ENCODE measurements around the gene OGA.

- TF ChIP-seq, protein P1, sequence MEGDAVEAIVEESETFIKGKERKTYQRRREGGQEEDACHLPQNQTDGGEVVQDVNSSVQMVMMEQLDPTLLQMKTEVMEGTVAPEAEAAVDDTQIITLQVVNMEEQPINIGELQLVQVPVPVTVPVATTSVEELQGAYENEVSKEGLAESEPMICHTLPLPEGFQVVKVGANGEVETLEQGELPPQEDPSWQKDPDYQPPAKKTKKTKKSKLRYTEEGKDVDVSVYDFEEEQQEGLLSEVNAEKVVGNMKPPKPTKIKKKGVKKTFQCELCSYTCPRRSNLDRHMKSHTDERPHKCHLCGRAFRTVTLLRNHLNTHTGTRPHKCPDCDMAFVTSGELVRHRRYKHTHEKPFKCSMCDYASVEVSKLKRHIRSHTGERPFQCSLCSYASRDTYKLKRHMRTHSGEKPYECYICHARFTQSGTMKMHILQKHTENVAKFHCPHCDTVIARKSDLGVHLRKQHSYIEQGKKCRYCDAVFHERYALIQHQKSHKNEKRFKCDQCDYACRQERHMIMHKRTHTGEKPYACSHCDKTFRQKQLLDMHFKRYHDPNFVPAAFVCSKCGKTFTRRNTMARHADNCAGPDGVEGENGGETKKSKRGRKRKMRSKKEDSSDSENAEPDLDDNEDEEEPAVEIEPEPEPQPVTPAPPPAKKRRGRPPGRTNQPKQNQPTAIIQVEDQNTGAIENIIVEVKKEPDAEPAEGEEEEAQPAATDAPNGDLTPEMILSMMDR (IDR thresholded peaks at IDR 0.05; ENCODE audit: low read depth, low read length, poor library complexity, severe bottlenecking): no peak
- no peak for TF ChIP-seq EZH2phosphoT487 (IDR thresholded peaks at IDR 0.05; ENCODE audit: borderline replicate concordance, low read length)
Measured at GRCh38 chr10:101771380-101771779, 46.9 kb downstream of the OGA start.

All from DOHH2 (cell line).